GM18519 (cell line): Measurements from ENCODE around the gene ARPC5L.
"Not testable (repeated sequence)": the region's sequence is repeated elsewhere in the genome, so short reads cannot be mapped to it uniquely, and the experiment has no call there.

Experiments used
- ATAC-seq: cut with Tn5 transposase; IDR thresholded peaks from one replicate; pipeline ENCODE4 v1.9.1; 2021; ENCODE audit warnings: mild to moderate bottlenecking, moderate library complexity; ENCODE audit not compliant: unreplicated experiment, low FRiP score

ARPC5L gene

DNA sequence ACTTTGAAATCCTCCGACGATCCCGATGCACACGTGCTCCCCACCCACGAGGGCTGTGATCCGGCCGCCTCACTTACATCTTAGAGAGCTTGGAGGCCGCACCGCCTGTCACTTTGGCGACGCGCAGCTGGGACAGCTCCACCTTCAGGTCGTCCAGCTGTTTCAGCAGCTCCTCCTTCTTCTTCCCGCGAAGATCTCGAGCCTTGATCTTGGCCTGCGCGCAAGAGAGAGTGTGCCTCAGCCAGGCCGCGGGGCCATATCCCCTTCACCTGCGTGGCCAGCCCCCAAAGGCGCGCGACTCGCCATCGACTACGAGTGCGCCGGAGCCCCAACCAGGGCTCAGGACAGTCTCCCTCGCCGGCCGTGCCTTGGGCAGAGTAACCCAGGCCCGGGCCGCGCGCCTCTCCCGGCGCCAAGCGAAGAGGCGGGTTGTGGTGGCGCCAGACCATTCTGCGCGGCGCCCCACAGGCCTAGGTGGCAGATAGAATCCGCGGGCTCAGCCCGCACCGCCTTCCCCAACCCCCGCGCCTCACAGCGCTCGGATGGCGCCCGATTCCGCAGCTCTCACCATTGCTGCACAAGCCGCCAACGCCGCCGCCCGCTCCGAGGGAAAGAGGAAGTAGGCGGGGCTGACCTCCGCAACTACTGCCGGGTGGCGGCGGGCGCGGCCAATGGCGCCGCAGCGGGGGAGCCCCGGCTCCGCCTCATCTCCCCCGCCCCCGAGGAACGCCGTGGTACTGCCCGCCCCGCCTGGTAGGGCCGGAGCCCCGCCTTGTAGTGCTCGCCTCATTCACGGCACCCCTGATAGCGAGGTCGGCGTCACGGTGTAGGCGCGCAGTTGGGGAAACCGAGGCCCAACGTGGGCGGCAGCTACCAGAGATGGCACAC is at the start of gene ARPC5L, which contains the start of gene RPL35:
Gene ARPC5L, plus strand, starts transcription at position 789 of the 888 bp plus-strand sequence. CDS start 7,161 bp downstream, outside the sequence.
Gene RPL35, minus strand, starts transcription at position 616 of the 888 bp plus-strand sequence. Its CDS starts 45 bp downstream, at position 571.
- ATAC-seq: peak; percentile 78

DNA sequence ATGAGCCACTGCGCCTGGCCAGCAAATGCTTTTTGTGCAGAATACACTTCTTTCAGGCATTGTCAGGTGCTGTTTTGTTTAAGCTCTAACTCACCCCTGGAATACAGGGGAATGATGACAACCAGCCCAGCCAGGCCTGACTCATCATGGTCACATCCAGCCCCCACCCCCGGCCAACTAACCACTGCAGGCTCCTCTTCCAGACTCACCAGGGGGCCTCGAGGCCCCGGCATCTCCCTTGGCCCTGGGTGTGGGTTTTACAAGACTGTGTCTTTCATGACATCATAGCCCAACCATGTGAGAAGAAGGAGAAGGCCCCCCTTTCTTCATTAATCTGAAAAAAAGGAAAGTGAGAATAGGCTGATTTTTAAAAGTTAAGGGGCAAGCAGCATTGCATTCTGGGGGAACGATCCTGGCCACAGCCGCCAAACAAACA is 49.5 kb upstream of the ARPC5L start:
- no peak for ATAC-seq

DNA sequence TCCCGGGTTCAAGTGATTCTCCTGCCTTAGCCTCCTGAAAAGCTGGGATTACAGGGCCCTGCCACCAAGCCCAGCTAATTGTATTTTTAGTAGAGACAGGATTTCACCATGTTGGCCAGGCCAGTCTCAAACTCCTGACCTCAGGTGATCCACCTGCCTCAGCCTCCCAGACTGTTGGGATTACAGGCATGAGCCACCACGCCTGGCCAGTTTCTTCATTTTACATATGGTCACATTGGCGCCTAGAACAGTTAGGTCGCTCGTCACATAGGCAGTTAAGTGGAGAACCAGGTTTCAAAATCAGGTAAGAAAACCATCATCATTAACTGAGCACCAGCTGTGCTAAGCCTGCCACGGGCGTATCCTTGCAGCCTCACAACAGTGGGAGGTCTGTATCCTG is 48.9 kb upstream of the ARPC5L start:
- no peak for ATAC-seq

DNA sequence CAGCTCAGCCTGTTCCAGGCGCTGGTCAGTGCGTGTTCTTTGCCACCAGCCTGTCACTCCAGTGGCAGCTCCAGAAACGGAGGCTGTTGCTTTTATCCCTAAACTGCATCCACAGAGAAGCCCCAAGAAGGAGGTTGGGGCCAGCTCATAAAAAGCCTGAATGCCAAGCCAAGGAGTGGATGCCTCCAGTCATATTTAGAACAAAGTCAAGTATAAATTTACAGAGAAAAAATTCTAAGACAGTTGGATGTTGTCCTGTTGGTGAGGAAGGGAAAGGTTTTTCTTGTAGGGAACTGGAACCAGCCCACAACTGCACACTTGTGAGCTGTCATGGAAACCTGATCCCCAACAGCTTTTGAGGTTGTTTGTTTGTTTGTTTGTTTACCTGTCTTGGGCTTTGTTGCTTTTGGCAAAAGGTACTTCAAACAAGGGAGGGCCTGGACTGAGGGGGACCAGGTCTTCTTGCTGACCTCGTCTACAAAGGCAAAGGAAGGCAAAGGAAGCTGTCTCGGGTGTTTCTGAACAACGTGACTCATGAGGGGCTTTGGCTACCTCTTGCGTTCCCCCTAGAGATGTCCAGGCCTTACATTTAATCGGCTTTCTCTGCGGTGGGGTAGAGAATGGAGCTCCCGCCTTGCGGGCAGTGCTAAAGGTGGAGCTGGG is 48.3 kb upstream of the ARPC5L start:
- no peak for ATAC-seq

DNA sequence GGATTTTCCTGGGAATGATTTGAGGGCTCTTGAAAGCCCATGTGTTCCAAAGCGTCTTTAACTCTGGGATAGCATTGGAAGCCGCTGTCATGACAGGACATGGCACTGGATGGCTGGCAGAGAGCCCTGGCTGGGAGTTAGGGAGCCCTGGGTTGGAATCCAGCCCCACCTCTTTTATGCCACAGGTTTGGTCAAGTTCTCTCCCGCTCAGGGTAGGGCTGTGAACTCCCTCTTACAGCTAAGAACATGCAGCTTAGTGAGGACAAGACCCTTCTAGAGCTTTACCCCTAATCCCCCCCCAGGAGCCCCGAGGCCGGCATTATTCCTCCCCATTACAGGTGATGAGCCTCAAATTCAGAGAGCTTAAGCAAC is 47.8 kb upstream of the ARPC5L start:
- no peak for ATAC-seq

DNA sequence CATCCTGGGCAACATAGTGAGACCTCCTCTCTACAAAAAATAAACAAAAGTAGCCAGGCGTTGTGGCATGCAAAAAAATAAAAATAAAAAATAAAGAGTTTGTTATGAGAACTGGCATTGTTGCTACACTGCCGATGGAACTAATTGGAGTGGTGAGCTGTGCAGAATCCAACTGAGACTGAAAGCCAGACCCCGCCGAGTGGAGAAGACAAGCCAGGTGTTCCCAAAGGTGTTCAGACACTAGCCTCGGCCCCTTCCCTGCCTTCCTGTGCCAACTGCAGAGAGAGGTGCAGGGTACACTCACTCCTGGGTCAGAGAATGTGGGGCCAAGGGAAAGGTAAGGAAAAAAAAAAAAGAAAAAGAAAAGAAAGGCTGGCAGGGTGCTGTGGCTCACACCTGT is 46.3 kb upstream of the ARPC5L start:
- no peak for ATAC-seq

DNA sequence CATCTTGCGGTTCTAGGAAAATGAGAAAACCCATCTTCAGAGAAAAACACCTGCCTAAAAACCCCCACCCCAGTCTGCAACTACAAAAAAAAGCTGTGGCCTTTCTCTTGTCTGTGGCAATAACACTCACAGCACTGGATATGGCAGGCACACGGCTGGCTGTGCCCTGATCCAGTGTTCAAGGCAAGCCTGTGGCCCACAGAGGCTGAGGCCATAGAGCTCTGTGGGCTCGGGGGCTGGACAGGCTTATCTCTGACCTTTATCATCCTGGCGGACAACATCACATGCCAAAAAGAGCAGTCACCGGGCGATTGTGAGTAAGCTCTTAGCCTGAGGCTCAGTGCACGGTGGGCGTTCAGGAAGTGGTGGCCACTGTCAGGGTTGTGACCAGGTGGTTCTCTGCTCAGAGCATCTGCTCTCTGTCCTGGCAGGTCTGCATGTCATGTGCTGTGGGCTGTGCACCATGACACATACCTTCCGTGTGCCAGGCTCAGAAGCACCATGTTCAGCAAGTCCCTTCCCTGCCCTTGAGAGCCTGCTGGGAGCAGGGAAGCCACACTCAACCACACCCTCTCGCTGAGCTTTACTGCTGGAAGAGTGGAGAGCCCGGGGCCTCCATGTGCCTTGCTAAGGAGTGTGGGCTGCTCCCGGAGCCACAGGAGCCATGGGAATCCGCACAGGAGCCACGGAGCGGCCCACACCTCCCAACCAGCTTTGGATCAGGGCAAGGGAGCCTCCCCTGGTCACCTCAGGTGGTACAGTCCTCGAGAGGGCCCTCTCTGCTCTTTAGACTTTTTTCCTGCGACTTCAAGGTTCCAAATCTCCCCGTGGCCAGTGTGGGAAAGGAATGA is 43.3 kb upstream of the ARPC5L start:
- ATAC-seq: no peak

DNA sequence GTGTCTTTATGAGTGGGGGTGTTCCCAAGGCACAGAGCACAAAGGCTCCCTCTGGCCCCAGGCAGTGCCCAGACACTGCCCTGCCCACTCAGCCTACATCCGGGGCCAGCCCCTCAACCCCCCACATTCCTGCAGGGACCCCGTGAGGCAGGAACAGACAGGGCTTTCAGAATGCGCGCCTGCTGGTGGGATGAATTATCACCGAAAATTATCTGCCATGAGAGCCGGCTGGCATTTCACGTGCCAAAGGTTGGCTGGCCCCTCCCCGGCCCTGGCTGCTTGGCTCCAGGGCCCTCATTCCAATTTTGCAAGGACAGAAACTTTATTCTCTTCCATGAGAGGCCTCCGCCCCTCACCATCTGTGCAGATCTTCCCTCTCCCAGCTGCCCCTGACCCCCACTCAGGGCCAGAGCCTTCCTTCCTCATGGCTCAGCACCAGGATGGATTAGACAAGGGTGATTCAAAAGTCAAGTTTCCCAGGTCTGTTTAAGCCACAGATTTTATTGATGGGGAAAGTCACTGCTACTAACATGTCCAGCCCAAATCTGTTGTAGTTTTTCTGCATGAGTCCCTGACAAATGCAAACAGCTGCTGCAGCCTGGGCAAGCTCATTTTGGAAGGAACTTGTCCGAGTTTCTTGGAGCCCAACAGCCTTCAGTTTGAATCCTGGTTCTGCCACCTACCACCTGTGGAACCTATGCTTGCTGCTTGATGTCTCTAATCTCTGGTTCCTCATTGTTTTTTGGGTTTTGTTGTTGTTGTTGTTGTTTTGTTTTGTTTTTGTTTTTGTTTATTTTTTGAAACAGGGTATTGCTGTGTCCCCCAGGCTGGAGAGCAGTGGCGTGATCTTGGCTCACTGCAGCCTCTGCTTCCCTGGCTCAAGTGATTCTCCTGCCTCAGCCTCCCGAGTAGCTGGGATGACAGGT is 41.0 kb upstream of the ARPC5L start:
- ATAC-seq: no peak

DNA sequence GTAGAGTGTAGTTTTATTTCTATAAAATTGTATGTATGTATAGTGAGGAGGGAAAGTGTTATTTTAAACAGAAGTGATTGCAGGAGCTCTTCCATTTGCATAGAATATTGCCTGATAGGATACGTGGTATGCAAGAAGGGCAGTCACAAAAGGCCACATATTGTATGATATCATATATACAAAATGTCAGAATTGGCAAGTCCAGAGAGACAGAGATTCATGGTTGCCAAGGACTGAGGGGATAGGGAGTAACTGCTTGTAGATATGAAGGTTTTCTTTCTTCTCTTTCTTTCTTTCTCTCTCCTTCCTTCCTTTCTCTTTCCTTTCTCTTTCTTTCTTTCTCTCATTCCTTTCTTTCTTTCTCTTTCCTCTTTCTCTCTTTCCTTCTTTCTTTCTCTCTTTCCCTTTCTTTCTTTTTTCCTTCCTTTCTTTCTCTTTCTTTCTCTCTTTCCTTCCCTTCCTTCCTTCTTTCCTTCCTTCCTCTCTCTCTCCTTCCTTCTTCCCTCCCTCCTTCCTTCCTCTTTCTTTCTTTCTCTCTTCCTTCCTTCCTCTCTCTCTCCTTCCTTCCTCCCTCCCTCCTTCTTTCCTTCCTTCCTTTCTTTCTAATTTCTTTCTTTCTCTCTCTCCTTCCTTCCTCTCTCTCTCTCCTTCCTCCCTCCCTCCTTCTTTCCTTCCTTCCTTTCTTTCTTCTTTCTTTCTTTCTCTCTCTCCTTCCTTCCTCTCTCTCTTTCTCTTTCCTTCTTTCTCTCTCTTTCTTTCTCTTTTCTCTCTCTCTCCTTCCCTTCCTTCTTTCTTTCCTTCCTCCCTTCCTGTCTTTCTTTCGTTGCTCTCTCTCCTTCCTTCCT is 33.2 kb upstream of the ARPC5L start:
- no peak for ATAC-seq

DNA sequence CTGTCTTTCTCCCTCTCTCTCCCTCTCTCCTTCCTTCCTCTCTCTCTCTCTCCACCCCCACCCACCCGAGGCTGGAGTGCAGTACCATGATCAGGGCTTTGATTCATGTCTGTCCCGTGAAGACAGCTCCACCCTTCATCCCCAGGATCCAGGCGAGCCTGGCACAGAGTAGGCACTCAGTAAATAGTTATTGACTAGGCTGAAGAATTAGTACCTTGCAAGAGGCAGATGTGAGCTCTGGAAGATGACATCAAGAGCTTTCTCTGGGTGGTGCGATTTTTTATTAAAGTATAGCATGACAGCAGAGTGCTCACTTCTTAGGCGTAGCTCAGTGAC is 32.6 kb upstream of the ARPC5L start:
- ATAC-seq: no peak

DNA sequence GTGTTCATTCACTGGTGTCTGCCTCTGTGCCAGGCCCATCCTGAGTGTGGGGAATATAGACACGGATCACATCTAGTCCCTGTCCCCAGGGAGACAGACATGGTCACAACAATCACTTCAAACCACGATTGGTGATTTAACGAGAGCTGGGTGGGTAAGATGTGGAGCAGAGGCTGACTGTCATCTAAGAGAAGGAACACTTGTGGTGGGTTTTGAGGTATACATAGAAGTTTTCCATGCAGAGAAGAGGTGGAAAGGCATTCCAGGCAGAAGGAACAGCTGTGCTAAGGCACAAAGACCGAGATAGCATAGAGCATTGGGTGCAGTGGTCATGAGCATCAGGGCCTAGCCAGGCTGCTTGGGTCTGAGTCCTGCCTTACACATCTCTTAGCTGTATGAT is 31.3 kb upstream of the ARPC5L start:
- no peak for ATAC-seq

DNA sequence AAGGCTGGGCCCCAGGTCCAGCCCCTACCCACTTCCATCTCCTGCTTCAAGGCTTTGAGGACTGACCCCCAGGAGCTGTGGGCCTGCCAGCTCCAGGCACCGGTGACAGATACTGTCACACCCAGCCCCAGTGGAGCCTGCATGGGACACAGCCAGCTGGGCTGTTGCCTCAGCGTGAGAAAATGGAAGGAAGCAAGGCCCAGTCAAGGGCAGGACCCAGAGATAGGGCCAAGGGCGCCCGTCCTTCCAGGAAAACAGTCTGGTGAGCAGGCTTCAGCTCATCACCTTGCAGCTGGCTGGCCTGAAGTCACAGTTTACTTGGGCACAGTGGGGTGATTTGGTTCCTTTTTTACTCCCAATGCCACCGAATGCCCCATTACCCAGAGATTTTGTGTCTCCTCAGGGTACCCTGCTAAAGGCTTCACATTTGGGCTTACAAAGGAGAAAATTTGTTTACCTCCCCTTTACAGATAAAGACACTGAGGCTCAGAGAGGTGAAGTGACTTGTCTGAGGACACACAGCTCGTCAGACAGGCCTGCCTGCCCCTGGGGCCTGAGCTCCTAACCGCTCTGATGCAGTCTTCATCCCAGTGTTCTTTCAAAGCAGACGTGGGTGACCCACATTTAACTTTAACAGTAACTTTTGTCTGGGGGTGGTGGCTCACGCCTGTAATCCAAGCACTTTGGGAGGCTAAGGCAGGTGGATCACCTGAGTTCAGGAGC is 30.1 kb upstream of the ARPC5L start:
- no peak for ATAC-seq

DNA sequence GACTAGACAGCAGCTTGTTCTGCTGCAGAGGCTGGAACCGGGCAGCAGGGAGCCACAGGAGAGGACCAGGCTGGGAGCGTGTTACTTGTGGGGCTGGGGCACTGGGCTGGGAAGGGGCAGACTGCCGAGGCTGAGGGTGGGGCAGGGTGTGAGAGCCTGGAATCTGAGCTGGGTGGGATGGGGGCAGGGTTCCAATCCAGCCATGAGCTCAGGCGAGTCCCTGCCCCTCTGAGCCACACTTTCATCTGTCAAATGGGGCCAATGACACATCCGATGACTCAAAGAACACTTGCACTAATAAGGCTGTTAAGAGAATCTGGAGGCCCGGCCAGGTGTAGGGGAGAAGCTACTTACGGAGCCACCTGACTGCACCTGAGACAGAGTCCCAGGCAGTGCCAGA is 27.3 kb upstream of the ARPC5L start:
- ATAC-seq: no peak

DNA sequence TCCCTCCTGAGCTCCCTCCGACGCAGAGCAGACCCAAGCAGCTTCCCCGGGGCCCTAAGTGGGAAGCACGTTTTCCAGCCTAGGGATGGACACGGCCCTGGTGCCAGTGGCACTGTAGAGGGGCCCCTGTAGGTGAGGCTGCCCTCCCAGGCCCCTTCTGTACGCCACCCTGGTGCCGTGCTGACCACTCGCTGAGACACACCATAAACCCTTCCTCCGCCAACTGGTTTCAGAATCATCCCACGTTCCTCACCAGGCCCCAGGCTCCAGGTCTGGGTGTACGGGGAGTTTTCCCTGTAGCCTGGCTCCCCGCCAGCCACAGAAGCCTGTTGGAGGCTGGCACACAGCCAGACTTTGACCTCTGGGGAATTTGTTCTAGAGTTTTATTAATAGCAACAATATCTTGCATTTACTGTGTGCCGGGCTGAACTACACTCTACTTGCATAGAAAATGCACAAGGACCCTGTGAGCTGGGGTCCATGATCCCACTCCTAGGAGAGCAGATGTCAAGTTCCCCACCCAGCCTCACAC is 26.8 kb upstream of the ARPC5L start:
- ATAC-seq: no peak

DNA sequence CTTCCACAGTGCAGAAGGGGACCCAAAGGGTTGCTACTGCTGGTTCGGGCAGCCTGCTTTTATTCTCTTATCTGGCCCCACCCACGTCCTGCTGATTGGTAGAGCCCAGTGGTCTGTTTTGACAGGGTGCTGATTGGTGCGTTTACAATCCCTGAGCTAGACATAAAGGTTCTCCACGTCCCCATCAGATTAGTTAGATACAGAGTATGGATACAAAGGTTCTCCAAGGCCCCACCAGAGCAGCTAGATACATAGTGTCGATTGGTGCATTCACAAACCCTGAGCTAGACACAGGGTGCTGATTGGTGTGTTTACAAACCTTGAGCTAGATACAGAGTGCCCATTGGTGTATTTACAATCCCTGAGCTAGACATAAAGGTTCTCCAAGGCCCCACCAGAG is 23.8 kb upstream of the ARPC5L start:
- not testable (repeated sequence) for ATAC-seq

DNA sequence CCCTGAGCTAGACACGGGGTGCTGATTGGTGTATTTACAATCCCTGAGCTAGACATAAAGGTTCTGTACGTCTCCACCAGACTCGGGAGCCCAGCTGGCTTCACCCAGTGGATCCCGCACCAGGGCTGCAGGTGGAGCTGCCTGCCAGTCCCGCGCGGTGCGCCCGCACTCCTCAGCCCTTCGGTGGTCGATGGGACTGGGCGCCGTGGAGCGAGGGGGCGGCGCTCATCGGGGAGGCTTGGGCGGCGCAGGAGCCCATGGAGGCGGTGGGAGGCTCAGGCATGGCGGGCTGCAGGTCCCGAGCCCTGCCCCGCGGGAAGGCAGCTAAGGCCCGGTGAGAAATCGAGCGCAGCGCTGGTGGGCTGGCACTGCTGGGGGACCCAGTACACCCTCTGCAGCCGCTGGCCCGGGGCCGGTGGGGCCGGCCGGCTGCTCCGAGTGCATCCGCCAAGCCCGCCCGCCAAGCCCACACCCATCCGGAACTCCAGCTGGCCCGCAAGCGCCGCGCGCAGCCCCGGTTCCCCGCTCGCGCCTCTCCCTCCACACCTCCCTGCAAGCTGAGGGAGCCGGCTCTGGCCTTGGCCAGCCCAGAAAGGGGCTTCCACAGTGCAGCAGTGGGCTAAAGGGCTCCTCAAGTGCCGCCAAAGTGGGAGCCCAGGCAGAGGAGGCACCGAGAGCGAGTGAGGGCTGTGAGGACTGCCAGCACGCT is 23.2 kb upstream of the ARPC5L start:
- ATAC-seq: not testable (repeated sequence)

DNA sequence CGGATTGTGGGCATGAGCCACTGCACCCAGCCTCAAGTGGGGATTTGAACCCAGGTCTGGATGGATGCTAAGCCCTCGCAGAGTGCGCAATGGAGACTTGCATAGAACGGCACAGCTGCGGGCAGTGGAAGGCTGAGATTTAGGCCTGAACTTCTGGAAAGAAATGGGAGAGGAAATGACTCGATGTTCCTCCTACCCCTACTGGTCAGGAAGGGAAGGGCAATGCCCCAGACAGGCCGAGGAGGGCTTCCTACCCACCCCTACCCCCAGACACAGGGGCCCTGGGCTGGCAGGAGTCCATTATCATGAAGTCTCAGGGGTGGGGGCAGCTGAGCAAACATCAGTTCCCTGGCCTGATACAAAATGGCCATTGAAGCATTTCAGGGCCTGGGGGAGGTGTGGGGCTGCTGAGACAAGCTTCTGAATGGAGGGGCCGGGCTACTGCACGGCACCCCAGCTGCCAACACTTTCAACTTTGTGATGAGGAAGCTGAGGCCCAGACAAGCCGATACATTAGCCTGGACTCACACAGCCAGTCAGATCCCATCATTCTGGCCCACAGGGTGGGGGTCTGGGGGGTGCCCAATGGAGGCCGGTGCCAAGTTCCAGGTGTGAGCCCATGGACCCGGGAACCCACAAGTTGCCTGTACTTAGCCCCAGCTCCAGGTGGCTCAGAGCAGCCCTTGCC is 22.2 kb upstream of the ARPC5L start:
- no peak for ATAC-seq
